ENCODE results near the gene MICAL3. TPM values are rescaled to one million over a fixed set of nuclear protein-coding genes. Genes with fewer than 3 reads are reported as not detected.

MICAL3 gene
- total RNA-seq, 2 experiments from 2014 or later, result 30.3 to 31.4 TPM

Other genes with a start within 250 kb of the MICAL3 start
- 10 to 100 TPM; 35.5 to 35.9 TPM for gene PEX26, start 53.4 kb upstream of the MICAL3 start, total RNA-seq
- 1 to 10 TPM in 1 of 2 experiments, under 1 TPM in 1; 0.88 to 1.4 TPM for gene TUBA8, start 86.2 kb upstream of the MICAL3 start, total RNA-seq
- 10 to 100 TPM; 74.6 to 75.1 TPM for gene USP18, start 125.6 kb upstream of the MICAL3 start, total RNA-seq